ENCODE measurements around the gene MRM2.
A peak's percentile ranks its signal among the peaks of the same experiment; 100 is the strongest.

Gene MRM2

DNA sequence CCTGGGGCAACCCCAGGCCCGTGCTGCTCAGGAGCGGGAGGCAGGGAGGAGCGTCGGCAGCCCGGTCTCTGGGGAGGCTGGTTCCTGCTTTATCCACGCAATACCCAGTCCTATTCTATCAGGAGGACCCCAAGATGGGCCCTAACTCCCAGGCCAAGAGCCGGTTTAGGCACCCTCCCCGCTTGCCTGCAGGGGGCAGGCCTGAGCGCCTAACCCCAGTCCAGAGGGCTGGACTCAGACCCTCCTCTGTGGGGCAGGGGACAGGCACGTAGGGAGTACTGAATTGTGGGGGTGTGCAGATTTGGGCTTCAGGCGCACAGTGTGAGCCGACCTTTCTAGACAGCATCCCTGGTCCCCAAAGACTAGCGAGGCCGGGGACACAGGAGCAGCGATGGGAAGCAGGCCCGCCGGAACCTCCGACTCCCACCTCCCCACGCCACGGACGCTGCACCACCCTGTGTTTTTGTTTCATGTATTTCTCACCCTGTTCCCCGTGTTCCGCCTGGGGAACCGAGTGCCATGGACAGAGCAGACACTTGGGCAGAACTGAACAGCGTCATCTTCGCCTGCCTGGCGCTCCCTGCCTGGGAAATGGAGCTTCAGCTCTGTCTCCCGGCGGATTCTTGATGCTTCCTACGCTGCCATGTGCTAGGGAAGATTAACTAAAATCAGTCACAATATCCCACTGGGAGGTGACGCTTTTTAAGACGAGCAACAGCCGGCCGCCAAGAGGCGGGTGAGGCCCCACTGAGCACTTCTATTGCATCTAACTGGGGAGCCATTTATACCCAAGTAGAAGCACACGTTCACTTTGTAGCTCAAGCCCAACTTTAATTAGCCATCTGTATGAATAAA, 5.4 kb upstream of the MRM2 start:
- H3K9me3 ChIP-seq (ENCODE audit: control insufficient read depth in 2 of 2, low read length in 2 of 2): no peaks in the 10 kb centered on the region
- H3K4me1 ChIP-seq (ENCODE audit: control insufficient read depth, insufficient read depth, low read length): peaks cover 5% of the 10 kb centered on the region
- no peaks in the 10 kb centered on the region for H3K27me3 ChIP-seq (ENCODE audit: control insufficient read depth in 1 of 2, insufficient read depth in 2 of 2, low read length in 2 of 2)
- H3K4me3 ChIP-seq (ENCODE audit: low read length in 2 of 2): no peak overlapping the region
- H3K9ac ChIP-seq (ENCODE audit: low read length in 2 of 2): no peak overlapping the region
- H3K27ac ChIP-seq (ENCODE audit: low read length): no peak overlapping the region
- peaks cover 0 to 2% of the 10 kb centered on the region in 2 donors for H3K36me3 ChIP-seq (ENCODE audit: control insufficient read depth in 2 of 2, insufficient read depth in 2 of 2, low read length in 2 of 2)

DNA sequence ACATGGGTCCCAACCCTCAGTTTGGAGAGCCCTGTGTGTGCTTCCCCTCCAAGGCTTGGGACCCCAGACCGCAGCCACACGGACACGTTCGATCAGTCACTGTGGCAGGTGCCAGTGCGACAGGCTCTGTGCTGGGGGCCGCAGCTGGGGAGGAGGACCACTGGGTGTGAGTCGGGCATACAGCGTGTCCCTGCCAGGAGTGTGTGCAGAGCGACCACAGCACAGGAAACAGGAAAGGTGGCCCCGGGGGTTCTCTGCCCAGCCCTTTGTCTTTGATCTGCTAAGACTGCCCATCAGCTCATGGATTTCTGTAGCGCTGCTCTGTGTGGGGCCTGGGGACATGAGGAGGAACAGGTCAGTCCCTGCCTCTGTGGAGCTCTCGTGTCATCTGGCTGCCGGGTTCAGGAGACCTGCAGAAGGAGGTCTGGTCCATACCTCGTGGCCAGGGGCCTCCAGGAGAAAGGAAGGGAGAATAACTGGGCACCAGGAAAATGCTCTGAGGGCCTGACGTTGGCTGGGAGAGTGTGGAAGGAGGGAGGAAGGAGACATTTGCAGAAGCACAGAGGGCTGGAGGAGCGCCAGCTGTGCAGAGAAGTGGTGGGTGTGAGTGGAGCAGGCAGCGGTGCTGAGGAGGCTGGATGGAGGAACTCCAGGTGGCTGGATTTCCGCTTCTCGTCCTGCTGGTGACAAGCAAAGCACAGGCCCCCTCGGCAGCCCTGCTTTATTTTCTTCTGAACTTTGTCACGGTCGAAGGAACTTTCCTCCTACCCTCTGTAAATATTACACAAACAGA, 4.1 kb upstream of the MRM2 start:
- no peak overlapping the region for H3K27ac ChIP-seq (ENCODE audit: low read length)
- no peak overlapping the region for H3K9ac ChIP-seq (ENCODE audit: low read length in 2 of 2)
- no peaks in the 10 kb centered on the region for H3K9me3 ChIP-seq (ENCODE audit: control insufficient read depth in 2 of 2, low read length in 2 of 2)
- no peaks in the 10 kb centered on the region for H3K27me3 ChIP-seq (ENCODE audit: control insufficient read depth in 1 of 2, insufficient read depth in 2 of 2, low read length in 2 of 2)
- H3K4me3 ChIP-seq (ENCODE audit: low read length in 2 of 2): no peak overlapping the region
- H3K36me3 ChIP-seq (ENCODE audit: control insufficient read depth in 2 of 2, insufficient read depth in 2 of 2, low read length in 2 of 2): peaks cover 0 to 2% of the 10 kb centered on the region in 2 donors
- H3K4me1 ChIP-seq (ENCODE audit: control insufficient read depth, insufficient read depth, low read length): peaks cover 11% of the 10 kb centered on the region

- no peak overlapping the region for H3K4me3 ChIP-seq (ENCODE audit: low read length in 2 of 2)
- peaks cover 18% of the 10 kb centered on the region for H3K4me1 ChIP-seq (ENCODE audit: control insufficient read depth, insufficient read depth, low read length)
- no peak overlapping the region for H3K9ac ChIP-seq (ENCODE audit: low read length in 2 of 2)
- H3K9me3 ChIP-seq (ENCODE audit: control insufficient read depth in 2 of 2, low read length in 2 of 2): no peaks in the 10 kb centered on the region
- H3K36me3 ChIP-seq (ENCODE audit: control insufficient read depth in 2 of 2, insufficient read depth in 2 of 2, low read length in 2 of 2): peaks cover 0 to 5% of the 10 kb centered on the region in 2 donors
- H3K27ac ChIP-seq (ENCODE audit: low read length): no peak overlapping the region
- no peaks in the 10 kb centered on the region for H3K27me3 ChIP-seq (ENCODE audit: control insufficient read depth in 1 of 2, insufficient read depth in 2 of 2, low read length in 2 of 2)
Measured at GRCh38 chr7:2244404-2244995, 2.5 kb upstream of the MRM2 start.

DNA sequence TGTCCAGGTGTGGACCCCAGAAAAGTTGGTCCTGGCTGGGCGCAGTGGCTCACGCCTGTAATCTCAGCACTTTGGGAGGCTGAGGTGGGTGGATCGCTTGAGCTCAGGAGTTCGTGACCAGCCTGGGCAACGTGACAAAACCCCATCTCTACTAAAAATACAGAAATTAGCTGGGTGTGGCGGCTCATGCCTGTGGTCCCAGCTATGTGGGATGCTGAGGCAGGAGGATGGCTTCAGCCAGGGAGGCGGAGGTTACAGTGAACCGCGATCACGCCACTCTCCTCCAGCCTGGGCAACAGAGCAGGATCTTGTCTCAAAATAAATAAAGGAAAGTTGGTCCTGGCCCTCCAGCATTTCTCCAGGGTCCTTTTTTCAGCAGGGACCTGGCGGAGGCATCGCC, 1.5 kb upstream of the MRM2 start:
- Histone ChIP-seq H3K4me1 (ENCODE audit: control insufficient read depth, insufficient read depth, low read length) (peaks cover 18% of the 10 kb centered on the region), H3K9ac (ENCODE audit: low read length in 2 of 2) (no peak overlapping the region), H3K27ac (ENCODE audit: low read length) (no peak overlapping the region), H3K27me3 (ENCODE audit: control insufficient read depth in 1 of 2, insufficient read depth in 2 of 2, low read length in 2 of 2) (no peaks in the 10 kb centered on the region), H3K9me3 (ENCODE audit: control insufficient read depth in 2 of 2, low read length in 2 of 2) (no peaks in the 10 kb centered on the region), H3K36me3 (ENCODE audit: control insufficient read depth in 2 of 2, insufficient read depth in 2 of 2, low read length in 2 of 2) (peaks cover under 1 to 11% of the 10 kb centered on the region in 2 donors), H3K4me3 (ENCODE audit: low read length in 2 of 2) (no peak overlapping the region)

GRCh38 chr7:2242541-2243429, 780 bp upstream of the MRM2 start:
- peak overlapping the region; percentile 60 to 78 for H3K9ac ChIP-seq (ENCODE audit: low read length in 2 of 2)
- peaks cover 7 to 16% of the 10 kb centered on the region in 2 donors for H3K36me3 ChIP-seq (ENCODE audit: control insufficient read depth in 2 of 2, insufficient read depth in 2 of 2, low read length in 2 of 2)
- peaks cover 18% of the 10 kb centered on the region for H3K4me1 ChIP-seq (ENCODE audit: control insufficient read depth, insufficient read depth, low read length)
- no peaks in the 10 kb centered on the region for H3K9me3 ChIP-seq (ENCODE audit: control insufficient read depth in 2 of 2, low read length in 2 of 2)
- H3K27ac ChIP-seq (ENCODE audit: low read length): no peak overlapping the region
- peak overlapping the region; percentile 83 to 84 for H3K4me3 ChIP-seq (ENCODE audit: low read length in 2 of 2)
- H3K27me3 ChIP-seq (ENCODE audit: control insufficient read depth in 1 of 2, insufficient read depth in 2 of 2, low read length in 2 of 2): no peaks in the 10 kb centered on the region

- H3K4me1 ChIP-seq (ENCODE audit: control insufficient read depth, insufficient read depth, low read length): peaks cover 18% of the 10 kb centered on the region
- H3K9ac ChIP-seq (ENCODE audit: low read length in 2 of 2): no peak overlapping the region
- H3K36me3 ChIP-seq (ENCODE audit: control insufficient read depth in 2 of 2, insufficient read depth in 2 of 2, low read length in 2 of 2): peaks cover 22 to 32% of the 10 kb centered on the region in 2 donors
- H3K27ac ChIP-seq (ENCODE audit: low read length): no peak overlapping the region
- H3K9me3 ChIP-seq (ENCODE audit: control insufficient read depth in 2 of 2, low read length in 2 of 2): no peaks in the 10 kb centered on the region
- no peaks in the 10 kb centered on the region for H3K27me3 ChIP-seq (ENCODE audit: control insufficient read depth in 1 of 2, insufficient read depth in 2 of 2, low read length in 2 of 2)
- no peak overlapping the region for H3K4me3 ChIP-seq (ENCODE audit: low read length in 2 of 2)
Measured at GRCh38 chr7:2239242-2239641, 2.8 kb downstream of the MRM2 start.

DNA sequence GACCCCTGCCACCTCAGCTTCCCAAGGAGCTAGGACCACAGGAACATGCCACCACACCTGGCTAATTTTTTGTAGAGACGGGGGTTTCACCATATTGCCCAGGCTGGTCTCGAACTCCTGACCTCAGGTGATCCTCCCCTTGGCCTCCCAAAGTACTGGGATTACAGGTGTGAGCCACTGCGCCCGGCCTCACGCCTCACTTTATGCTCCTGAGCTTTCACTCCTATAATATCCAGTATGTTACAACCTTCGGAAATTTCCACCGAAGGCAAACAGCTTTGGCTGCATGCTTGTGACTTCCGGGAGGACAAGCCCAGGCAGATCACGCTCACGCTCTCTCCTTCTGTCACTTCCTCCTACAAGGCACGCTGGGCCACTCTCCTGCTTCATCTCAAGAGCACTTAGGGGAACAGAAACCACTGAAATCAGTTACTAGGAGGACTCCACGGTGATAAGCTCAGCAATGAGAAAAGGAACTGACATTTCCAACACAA, 4.8 kb downstream of the MRM2 start:
- H3K36me3 ChIP-seq (ENCODE audit: control insufficient read depth in 2 of 2, insufficient read depth in 2 of 2, low read length in 2 of 2): peaks cover 22 to 33% of the 10 kb centered on the region in 2 donors
- peaks cover 22% of the 10 kb centered on the region for H3K4me1 ChIP-seq (ENCODE audit: control insufficient read depth, insufficient read depth, low read length)
- H3K27ac ChIP-seq (ENCODE audit: low read length): no peak overlapping the region

DNA sequence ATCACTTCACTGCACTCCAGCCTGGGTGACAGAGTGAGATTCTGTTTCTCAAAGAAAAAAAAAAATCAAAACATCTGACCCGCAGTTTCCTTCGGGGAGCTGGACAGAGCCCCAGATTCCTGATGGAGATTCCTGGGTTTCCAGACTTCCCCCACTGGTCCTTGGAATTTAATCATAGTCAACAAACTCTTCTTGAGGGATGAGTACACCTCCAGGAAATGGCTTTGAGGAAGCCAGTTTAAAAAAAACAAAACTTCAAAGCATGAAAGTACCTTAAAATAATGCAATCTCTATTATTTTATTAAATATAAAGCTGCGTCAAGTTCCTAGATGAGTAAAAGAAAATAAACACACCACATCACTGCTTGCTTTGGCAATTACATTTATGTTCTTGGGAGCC, 8.1 kb downstream of the MRM2 start:
- Histone ChIP-seq H3K36me3 (ENCODE audit: control insufficient read depth in 2 of 2, insufficient read depth in 2 of 2, low read length in 2 of 2) (peaks cover 22 to 30% of the 10 kb centered on the region in 2 donors), H3K4me1 (ENCODE audit: control insufficient read depth, insufficient read depth, low read length) (peaks cover 26% of the 10 kb centered on the region), H3K27me3 (ENCODE audit: control insufficient read depth in 1 of 2, insufficient read depth in 2 of 2, low read length in 2 of 2) (no peaks in the 10 kb centered on the region), H3K4me3 (ENCODE audit: low read length in 2 of 2) (no peak overlapping the region), H3K27ac (ENCODE audit: low read length) (no peak overlapping the region), H3K9ac (ENCODE audit: low read length in 2 of 2) (no peak overlapping the region), H3K9me3 (ENCODE audit: control insufficient read depth in 2 of 2, low read length in 2 of 2) (no peaks in the 10 kb centered on the region)

More for the DNA sequence above, 4.8 kb downstream of the MRM2 start:
- Histone ChIP-seq H3K9me3 (ENCODE audit: control insufficient read depth in 2 of 2, low read length in 2 of 2) (no peaks in the 10 kb centered on the region), H3K4me3 (ENCODE audit: low read length in 2 of 2) (no peak overlapping the region), H3K27me3 (ENCODE audit: control insufficient read depth in 1 of 2, insufficient read depth in 2 of 2, low read length in 2 of 2) (no peaks in the 10 kb centered on the region), H3K9ac (ENCODE audit: low read length in 2 of 2) (no peak overlapping the region)

GRCh38 chr7:2232766-2233520, 9.1 kb downstream of the MRM2 start, which contains the start of gene MAD1L1:
Gene MAD1L1, minus strand, starts transcription at chr7:2232945. Its CDS starts 2,812 bp downstream, at chr7:2230133.
- Histone ChIP-seq H3K4me1 (ENCODE audit: control insufficient read depth, insufficient read depth, low read length) (peaks cover 26% of the 10 kb centered on the region), H3K9ac (ENCODE audit: low read length in 2 of 2) (peak within 1 kb of the TSS; percentile 80 to 84), H3K27ac (ENCODE audit: low read length) (peak within 1 kb of the TSS; percentile 24), H3K36me3 (ENCODE audit: control insufficient read depth in 2 of 2, insufficient read depth in 2 of 2, low read length in 2 of 2) (peaks cover 16 to 26% of the 10 kb centered on the region in 2 donors), H3K27me3 (ENCODE audit: control insufficient read depth in 1 of 2, insufficient read depth in 2 of 2, low read length in 2 of 2) (no peaks in the 10 kb centered on the region), H3K4me3 (ENCODE audit: low read length in 2 of 2) (peak within 1 kb of the TSS; percentile 88 to 95), H3K9me3 (ENCODE audit: control insufficient read depth in 2 of 2, low read length in 2 of 2) (no peaks in the 10 kb centered on the region)
